DMS53 treated with DMSO at 0.1 percent for 48 hours (cell line): Measurements from ENCODE around the gene DNAJC15.
"Not testable (repeated sequence)": the region's sequence is repeated elsewhere in the genome, so short reads cannot be mapped to it uniquely, and the experiment has no call there.

Experiments used
- DNase-seq: peaks from one replicate; lab custom pipeline; 2025; ENCODE audit not compliant: unreplicated experiment; lab: John Stamatoyannopoulos, UW

DNAJC15 gene

DNA sequence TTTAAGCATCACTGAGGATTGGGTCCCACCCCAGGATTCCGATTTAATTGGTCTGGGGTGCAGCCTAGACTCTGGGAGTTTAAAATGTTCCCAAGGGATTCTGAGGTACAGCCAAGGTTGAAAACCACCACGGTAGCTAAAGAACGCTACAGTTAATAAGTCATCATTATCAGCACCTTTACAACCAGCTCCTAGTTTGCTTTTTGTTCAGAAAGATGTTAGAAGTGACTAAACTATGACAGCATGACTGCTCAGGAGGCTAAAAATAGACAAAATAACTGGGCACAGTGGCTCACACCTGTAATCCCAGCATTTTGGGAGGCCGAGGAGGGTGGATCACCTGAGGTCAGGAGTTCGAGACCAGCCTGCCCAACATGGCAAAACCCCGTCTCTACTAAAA lies 19.7 kb upstream of the DNAJC15 start:
- no peak for DNase-seq

DNA sequence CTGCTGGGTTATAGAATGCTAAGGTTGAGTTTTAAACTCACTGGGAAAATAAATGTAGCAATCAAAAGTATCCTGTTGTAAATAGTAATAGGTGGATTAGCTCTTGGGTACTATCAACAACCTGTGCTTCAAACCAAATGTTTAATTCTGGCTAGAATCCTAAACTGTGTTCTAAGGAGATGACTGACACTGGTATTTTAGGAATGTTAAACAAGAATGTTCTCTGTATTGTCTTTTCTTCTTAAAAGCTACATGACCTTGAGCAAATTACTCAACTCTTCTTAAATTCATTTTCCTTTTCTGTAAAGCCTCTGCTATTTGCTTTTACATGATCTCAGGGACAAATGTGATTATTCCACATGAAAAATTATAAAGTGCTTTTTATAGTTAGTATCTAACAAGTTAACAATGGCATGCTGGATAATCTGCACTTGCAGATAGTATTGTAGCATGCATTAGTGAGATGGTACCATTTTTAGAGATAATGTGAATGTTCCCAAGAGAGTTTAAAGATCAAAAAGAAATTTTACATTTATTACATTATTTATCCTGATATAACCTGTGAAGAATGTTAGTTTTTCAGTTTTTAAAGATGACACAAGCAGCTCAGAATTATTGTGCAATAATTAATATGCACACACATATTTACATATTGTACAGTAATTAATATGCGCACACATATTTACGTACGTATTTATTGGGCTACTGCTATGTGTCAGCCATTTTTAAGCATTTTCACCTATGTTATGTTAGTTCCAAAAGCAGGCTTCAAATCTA lies 17.7 kb upstream of the DNAJC15 start:
- DNase-seq = no peak

DNA sequence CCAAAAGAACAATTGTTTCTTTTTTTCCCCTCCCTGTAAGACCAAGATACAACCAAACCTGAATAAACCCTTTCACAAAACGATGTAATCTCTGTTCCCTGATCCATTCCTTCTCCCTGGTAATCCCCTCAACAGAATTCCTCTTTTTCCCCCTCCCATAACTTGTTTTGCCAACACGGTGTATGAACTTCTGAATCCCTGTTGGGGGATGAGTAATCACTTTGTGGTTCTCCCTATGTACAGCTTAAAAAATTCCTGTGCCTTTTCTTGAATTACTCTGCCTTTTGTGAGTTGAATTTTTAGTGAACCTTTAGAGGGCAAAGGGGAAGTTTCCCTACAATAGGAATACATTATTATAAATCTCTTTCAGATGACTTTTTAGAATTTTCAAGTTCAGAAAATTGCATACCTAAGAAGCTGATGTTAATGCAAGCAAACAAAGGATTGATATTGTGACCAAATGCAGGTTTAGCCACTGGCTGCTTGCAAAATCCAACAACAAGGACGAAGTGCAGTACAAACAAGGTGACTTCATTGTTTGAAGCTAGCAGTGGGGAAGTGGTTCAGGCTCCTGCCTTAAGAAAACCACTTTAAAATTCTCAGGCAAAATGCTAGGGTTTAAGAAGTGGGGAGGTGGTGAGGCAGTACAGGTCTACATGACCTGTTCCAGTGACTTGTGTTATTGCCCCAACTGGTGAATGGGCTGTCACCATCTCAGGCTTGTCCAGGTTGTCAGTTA lies 16.3 kb upstream of the DNAJC15 start:
- DNase-seq = no peak

DNA sequence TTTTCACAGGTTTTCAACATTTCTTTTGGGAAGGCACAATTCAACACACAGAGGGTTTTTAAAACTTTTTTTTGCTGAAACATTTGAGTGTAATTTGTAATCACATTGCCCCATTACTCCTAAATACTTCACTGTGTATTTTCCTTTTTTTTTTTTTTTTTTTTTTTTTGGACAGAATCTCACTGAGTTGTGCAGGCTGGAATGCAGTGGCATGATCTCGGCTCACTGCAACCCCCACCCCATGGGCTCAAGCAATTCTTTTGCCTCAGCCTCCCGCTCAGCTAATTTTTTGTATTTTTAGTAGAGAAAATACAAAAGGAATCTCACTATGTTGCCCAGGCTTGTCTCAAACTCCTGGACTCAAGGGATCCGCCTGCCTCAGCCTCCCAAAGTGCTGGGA lies 14.8 kb upstream of the DNAJC15 start:
- no peak for DNase-seq

DNA sequence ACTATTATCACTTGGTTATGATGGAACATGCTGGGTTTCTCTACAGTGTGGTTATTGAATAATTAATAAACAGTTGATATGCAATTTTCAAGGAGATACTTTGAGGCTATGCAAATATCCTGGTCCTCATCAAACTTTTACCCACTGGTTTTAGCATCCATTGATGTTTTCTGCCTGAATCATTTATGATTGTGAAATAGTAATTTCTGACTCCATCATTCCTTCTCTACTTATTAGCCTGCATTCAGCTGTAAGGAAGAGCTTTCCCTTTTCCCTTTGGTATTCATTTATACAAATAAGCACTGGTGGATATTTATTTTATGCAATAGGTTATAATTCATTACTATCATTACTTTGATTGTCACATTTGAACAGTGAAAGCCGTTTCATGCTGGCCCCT lies 13.9 kb upstream of the DNAJC15 start:
- DNase-seq = no peak

DNA sequence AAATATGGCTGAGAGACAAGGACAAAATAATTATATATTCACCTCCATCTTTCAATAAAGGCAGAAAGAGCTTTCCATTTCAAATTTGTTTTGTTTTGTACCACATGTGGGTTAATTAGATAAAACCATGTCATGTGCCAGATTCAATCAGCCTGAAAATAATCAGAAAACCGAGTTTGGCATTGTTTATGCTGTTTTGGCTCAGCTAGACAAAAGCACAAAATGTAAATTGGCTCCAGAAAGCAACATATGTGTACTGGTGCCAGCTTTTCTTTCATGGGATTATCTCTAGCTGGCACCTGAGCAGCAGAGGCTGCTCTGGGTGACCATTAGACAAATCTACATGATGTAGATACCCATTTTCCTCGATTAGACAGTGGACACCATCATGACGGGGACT lies 9.2 kb upstream of the DNAJC15 start:
- DNase-seq = no peak

DNA sequence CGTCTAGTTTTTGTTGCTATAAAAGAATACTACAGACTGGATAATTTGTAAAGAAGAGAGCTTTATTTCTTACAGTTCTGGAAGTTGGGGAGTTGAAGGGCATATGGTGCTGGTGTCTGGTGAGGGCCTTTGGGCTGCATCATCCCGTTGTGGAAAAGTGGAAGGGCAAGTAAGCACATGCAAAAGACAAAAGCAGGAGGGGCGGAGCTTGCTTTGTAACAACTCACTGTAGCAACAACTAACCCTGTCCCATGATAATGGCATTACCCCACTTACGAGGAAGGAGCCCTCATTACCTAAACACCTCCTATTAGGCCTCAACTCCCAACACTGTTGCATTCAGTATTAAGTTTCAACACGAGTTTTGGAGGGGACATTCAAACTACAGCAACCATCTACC lies 7.2 kb upstream of the DNAJC15 start:
- DNase-seq = no peak

DNA sequence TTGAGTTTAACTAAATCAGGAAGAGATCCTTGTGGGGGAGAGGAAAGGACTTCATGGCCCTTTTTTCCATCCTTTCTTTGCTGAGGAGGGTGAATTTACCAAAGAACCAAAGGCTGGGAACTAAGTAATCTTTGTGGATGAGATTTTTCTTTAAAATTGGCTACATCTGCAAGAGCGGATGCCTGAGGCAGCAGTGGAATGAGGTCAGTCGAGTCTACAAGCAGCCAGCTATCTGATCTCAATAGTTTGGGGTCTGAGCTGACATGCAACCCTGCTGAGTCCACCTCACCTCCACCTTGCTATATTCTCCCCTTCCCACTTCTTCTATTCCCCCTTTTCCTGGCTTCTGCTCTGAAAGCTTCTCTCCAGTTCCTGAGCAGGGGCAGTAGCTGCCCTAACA lies 3.6 kb upstream of the DNAJC15 start:
- no peak for DNase-seq

DNA sequence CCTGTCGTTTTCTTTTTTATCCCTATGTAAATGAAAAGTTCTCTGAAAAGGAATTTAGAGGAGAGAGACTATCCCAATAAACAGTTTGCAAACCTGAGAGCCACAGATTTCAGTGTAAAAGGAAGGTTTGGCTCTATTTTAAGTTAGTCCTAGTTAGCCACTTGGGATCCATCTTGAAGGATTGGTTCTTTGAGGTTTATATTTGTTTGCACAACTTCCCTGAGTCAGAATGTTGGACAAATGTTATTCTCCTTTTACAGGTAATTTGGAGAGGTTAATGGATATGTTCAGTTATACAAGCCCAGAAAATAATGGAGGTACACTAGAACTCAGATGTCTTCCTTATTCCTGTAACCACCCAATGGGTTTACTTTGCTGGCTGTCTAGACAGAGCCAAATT lies 2.6 kb upstream of the DNAJC15 start:
- DNase-seq = no peak

DNA sequence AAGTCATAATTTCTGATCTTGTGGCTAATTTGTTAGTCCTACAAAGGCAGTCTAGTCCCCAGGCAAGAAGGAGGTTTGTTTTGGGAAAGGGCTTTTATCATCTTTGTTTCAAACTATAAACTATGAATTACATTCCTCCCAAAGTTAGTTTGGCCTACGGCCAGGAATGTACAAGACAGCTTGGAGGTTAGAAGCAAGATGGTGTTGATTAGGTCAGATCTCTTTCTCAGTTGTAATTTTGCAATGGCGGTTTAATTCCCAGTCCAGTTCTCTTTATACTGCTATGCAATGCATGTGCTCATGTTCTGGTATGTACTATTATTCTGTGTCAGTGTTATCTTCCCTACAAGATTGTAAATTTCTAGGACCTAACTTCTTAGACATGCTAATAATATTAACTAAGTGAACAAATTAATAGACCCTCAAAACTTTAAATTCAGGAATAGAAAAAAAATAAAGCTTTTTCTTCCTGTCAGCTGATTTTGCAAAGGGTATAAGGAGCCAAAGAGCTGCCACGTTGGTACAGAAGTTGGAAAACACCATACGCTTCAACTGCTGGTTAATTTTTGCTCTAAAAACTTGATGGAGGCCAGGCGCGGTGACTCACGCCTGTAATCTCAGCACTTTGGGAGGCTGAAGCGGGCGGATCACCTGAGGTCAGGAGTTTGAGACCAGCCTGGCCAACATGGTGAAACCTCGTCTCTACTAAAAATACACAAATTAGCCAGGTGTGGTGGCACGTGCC lies 1.3 kb upstream of the DNAJC15 start:
- no peak for DNase-seq

DNA sequence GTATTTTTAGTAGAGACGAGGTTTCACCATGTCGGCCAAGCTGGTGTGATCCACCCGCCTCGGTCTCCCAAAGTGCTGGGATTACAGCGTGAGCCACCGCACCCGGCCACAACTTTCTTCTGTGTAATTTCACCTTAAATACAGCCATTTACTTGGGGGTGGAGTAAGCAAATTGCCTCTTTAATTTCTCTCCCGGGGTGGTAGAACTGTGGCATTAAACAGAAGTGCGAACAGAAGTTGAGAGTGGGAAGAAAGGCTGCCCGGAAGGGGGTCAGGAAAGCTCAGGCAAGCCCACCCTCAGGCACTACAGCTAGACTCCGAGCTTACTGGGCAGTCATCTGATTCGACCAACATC lies 475 bp upstream of the DNAJC15 start:
- DNase-seq = no peak

DNA sequence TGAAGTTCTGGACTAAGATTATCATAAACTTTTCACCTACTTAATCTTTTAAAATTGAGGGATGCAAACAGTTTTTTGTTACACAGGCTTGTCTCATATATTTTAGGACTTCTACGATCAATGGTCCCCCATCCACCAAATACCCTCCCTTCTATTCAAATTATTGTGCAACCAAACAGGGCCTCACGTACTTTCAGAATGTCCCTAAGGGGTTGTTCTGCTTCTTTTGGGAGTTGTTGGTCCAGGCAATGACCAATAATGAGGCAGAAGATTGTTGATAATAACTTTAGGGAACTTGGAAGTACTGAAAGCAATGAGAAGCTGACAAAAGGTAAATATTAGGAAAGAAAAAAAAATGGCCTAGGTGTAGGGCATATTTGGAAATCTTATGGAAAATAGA lies 2.9 kb downstream of the DNAJC15 start:
- no peak for DNase-seq

DNA sequence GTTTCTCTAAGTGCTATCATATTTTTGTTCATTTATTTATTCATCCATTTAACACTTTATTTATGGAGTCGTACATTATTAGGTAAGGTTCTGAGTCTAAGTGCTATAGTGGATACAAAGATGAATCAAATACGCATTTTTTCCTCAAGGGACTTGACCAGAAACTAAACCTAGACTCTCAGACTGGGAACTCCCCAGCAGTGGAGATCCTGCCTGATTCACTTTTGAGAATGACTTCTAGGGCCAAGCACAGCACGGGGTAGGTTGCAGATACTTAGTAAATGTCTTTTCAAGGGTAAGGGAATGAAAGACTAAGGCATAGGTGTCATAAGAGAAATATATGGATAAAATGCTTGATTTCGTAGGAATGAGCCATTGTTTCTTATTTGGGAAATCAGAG lies 7.2 kb downstream of the DNAJC15 start:
- no peak for DNase-seq

DNA sequence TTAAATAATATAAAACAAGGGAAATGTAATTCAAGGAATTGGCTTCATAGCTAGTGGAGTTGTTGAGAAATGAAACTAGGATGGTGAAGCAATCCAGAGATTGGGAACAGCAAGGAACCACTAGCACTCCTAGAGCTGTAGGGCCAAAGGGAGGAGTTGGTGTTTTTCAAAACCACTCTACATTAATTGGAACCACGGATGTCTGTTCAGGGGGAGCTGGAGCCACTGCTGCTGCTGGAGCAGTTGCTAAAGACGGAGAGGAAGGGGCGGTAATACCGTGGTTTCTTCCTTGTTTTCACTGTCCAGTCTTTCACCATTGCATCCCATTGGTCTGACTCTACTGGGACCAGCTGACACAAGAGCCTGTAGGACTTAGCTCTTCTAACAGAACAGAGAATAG lies 8.5 kb downstream of the DNAJC15 start:
- no peak for DNase-seq

DNA sequence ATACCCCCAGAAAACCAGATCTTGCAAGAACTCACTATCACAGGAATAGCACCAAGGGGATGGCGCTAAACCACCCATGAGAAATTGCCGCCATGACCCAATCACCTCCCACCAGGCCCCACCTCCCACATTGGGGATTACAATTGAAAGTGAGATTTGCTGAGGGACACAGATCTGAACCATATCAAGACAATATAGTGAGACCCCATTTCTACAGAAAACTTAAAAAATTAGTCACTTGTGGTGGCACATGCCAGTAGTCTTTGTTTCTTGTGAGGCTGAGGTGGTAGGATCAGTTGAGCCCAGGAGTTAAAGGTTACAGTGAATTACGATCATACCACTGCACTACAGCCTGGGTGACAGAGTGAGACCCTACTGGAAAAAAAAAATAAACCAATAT lies 9.7 kb downstream of the DNAJC15 start:
- DNase-seq = no peak

DNA sequence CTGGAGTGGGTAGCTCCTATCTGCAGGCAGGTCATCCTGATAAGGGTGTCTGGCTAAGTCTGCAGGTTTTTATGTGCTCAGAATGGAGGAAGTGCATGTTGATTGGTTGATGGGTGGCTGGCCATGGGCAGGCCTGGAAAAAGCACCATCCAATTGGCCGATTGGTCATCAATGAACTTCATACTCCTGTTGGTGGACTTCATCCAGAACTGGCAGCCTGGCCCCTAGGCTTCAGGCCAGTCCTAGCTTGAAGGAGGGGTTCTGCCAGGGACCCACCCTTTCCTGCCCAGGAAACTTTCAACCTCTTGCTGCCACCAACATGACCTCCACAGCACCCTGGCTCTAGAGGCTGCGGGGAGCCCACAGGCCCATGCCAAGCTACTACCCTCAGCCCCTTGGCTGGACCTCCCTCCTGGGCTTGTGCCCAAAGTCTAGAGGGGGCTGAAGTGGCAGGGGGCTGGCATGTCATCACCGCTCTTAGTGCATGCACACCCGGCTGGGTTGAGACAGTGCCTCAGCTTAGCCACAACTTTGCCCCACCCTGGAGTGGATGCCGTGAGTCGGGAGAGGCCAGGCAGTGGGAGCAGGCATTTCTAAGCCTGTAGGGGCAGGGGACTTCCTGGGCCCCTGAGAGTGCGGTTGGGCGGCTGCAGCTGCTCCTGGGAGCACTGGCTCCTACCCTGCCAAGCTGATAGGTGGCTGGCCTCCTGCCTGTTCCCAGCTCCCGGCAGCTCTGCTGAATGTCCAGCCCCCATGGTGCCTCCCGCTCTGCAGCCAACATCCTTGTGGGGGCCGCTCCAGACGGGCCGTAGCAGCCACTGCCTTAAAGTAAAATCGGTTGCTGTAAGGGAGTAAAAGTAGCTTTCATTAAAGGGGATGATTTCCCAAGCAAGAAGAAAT lies 13.2 kb downstream of the DNAJC15 start:
- no peak for DNase-seq

DNA sequence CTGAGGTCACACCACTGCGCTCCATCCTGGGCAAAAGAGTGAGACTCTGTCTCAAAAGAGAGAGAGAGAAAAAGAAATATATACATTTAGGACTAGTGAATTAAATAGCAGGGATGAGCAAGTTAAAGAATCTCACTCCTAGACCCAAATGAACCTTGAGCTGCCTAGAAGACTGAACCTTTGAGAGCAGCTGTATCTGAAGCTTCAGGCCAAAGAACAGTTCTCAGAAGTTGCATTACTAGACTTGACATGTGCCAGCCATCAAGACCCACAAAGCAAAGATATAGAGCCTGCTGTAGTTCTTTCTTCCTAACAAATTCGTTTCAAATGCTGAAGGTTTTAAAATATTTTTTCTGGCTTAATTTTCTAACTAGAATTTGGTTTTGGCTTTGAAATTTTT lies 16.6 kb downstream of the DNAJC15 start:
- no peak for DNase-seq

DNA sequence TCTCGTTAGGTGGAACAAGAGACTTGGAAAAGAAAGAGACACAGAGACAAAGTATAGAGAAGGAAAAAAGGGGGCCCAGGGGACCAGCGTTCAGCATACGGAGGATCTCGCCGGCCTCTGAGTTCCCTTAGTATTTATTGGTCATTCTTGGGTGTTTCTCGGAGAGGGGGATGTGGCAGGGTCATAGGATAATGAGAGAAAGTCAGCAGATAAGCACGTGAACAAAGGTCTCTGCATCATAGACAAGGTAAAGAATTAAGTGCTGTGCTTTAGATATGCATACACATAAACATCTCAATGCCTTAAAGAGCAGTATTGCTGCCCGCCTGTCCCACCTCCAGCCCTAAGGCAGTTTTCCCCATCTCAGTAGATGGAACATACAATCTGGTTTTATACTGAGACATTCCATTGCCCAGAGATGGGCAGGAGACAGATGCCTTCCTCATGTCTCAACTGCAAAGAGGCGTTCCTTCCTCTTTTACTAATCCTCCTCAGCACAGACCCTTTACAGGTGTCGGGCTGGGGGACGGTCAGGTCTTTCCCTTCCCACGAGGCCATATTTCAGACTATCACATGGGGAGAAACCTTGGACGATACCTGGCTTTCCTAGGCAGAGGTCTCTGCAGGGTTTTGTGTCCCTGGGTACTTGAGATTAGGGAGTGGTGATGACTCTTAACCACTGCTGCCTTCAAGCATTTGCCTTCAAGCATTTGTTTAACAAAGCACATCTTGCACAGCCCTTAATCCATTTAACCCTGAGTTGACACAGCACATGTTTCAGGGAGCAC lies 17.4 kb downstream of the DNAJC15 start:
- not testable (repeated sequence) for DNase-seq

DNA sequence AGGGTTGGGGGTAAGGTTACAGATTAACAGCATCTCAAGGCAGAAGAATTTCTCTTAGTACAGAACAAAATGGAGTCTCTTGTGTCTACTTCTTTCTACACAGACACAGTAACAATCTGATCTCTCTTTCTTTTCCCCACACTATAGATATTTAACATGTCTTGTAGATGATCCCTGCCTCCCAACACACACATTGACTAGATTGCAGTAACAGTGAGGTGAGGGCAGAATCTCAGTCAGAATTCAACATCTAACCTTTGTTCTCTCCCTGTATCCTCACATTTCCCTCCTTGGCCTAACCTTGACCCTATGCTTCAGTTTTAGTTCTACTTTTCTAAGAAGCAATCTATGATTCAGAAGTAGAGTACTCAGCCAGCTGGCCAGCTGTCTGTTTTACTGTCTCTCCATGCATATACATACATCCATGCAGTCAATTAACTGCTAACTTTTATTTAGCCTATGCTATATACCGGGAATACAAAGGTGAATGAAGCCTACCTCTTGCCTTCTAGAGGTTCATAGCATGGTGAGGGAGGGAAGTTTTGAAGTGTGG lies 18.1 kb downstream of the DNAJC15 start:
- no peak for DNase-seq

DNA sequence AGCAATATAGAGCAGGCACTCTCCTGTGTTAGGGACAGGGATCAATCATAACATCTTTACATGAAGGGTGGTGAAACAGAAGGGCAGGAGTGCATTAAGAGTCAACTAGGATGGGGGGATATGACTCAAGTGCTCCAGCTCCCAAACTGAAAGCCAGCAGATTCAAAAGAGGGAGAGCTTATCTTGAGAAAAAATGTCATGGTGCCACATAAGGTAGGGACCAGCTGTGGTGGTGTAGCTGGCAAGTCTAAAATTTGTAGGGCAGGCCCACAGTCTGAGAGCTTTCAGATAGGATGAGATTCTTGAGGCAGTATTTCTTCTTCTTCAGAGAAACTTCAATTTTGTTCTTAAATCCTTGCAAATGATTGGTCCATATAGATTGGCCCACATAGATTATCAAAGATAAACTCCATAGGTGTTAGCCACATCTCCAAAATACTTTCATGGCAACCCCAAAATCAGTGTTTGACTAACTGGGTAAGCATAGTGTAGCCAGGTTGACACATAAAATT lies 19.1 kb downstream of the DNAJC15 start:
- no peak for DNase-seq
